K562 (cell line): Measurements from ENCODE around the gene TXNIP. TPM values are rescaled to one million over a fixed set of nuclear protein-coding genes. Genes with fewer than 3 reads are reported as not detected.

Source experiments
- ARID1B ChIP-seq: fragments of 450-650 bp; IDR thresholded peaks from 2 replicates; pipeline ENCODE4 v1.6.1; 2016; ENCODE audit warnings: antibody characterized with exemption, mild to moderate bottlenecking, inconsistent platforms
- ARNT ChIP-seq, 2 experiments: fragments of 450-650 bp; IDR thresholded peaks; 2 replicates each; pipeline ENCODE4 v1.6.1; 2016; ENCODE audit warnings: mild to moderate bottlenecking in 1 of 2
- CEBPB ChIP-seq: fragments of 450-650 bp; IDR thresholded peaks from 2 replicates; pipeline ENCODE4 v1.6.1; 2016; ENCODE audit warnings: missing genetic modification characterization, missing compliant biosample characterization
- DEAF1 ChIP-seq: fragments of 450-650 bp; formaldehyde crosslinking; IDR thresholded peaks from 2 replicates; pipeline ENCODE4 v1.4.0; 2020; ENCODE audit warnings: mild to moderate bottlenecking, moderate library complexity
- ESRRA ChIP-seq: fragments of 450-650 bp; IDR thresholded peaks from 2 replicates; pipeline ENCODE4 v1.6.1; 2014; ENCODE audit warnings: low read depth, mild to moderate bottlenecking, moderate library complexity, borderline replicate concordance
- FOXO4 ChIP-seq: fragments of 450-650 bp; formaldehyde crosslinking; IDR thresholded peaks from 2 replicates; pipeline ENCODE4 v1.4.0; 2020; ENCODE audit warnings: mild to moderate bottlenecking, moderate library complexity
- GABPB1 ChIP-seq: sonication (generic); formaldehyde crosslinking; IDR thresholded peaks from 2 replicates; pipeline ENCODE4 v1.8.0; 2022; ENCODE audit warnings: mild to moderate bottlenecking, missing genetic modification reagents
- ILF3 ChIP-seq: fragments of 450-650 bp; IDR thresholded peaks from 2 replicates; pipeline ENCODE4 v1.6.1; 2018; ENCODE audit warnings: antibody characterized with exemption, mild to moderate bottlenecking, moderate library complexity, borderline replicate concordance
- KDM4B ChIP-seq, 2 experiments: fragments of 450-650 bp in 1 of 2; sonication (generic) in 1 of 2; IDR thresholded peaks; 2 replicates each; pipeline ENCODE4 v1.6.1; 2016 to 2017; ENCODE audit warnings: borderline replicate concordance in 2 of 2, antibody characterized with exemption in 1 of 2, low read depth in 1 of 2, mild to moderate bottlenecking in 1 of 2
- NR4A1 ChIP-seq, 2 experiments: fragments of 250-450 bp in 1 of 2; fragments of 450-650 bp in 1 of 2; sonication (Bioruptor Pico) in 1 of 2; IDR thresholded peaks; 2 replicates each; pipeline versions ENCODE4 v1.4.0 to v1.6.1; 2016 to 2020; ENCODE audit warnings: mild to moderate bottlenecking in 2 of 2, missing compliant biosample characterization in 1 of 2, missing genetic modification characterization in 1 of 2, moderate library complexity in 1 of 2
- POLR2AphosphoS2 ChIP-seq: IDR thresholded peaks from 2 replicates; pipeline ENCODE4 v1.6.1; 2012; ENCODE audit warnings: low read length, improper control_type of control experiment
- POU5F1 ChIP-seq: fragments of 150-350 bp; IDR thresholded peaks from 2 replicates; pipeline ENCODE4 v1.6.1; 2014; ENCODE audit warnings: borderline replicate concordance, low read length, low read depth, mild to moderate bottlenecking; ENCODE audit not compliant: partially characterized antibody
- PTRF ChIP-seq: fragments of 450-650 bp; IDR thresholded peaks from 2 replicates; pipeline ENCODE4 v1.6.1; 2016; ENCODE audit warnings: mild to moderate bottlenecking, missing genetic modification characterization, missing compliant biosample characterization
- PTTG1 ChIP-seq: fragments of 450-650 bp; IDR thresholded peaks from 2 replicates; pipeline ENCODE4 v1.6.1; 2016; ENCODE audit warnings: low read depth, mild to moderate bottlenecking, missing genetic modification characterization, missing compliant biosample characterization
- RBFOX2 ChIP-seq: fragments of 200-400 bp; formaldehyde crosslinking; IDR thresholded peaks from 2 replicates; pipeline ENCODE4 v1.6.1; 2017; ENCODE audit warnings: low read depth, mild to moderate bottlenecking, low read length, moderate library complexity
- SAP30 ChIP-seq: fragments of 200-600 bp; sonication (generic); IDR thresholded peaks from 2 replicates; pipeline ENCODE4 v1.6.1; 2012; ENCODE audit warnings: borderline replicate concordance, low read depth, mild to moderate bottlenecking, moderate library complexity, low read length, control low read depth, inconsistent platforms; ENCODE audit not compliant: insufficient read depth, poor library complexity, severe bottlenecking
- ZNF146 ChIP-seq: IDR thresholded peaks from one replicate; pipeline ENCODE4 v1.6.1; 2018; ENCODE audit warnings: missing compliant biosample characterization; ENCODE audit not compliant: unreplicated experiment
- ZNF444 ChIP-seq: fragments of 250-450 bp; sonication (Bioruptor Pico); IDR thresholded peaks from 2 replicates; pipeline ENCODE4 v1.4.0; 2020; ENCODE audit warnings: mild to moderate bottlenecking, moderate library complexity
- polyA plus RNA-seq, 8 experiments: library from polyadenylated mRNA; depleted of rRNA in 4 of 8; stranded (reverse) in 5 of 8; unstranded in 3 of 8; fragments of >200 nt; fragmentation: Nextera tagmentation in 2 of 8; fragmentation: Illumina TruSeq in 1 of 8; extraction: Ambion mirVana in 2 of 8; extraction: Trizol in 1 of 8; gene quantifications; 2 replicates each; pipeline versions ENCODE4 v1.2.1 to v1.2.3, GENCODE V29; 2011 to 2014; ENCODE audit warnings: inconsistent platforms in 1 of 8, missing spikeins in 1 of 8
- total RNA-seq, 7 experiments: library from RNA; depleted of rRNA in 6 of 7; stranded (reverse); fragments of >200 nt in 6 of 7; fragmentation: Illumina TruSeq in 2 of 7; extraction: Trizol in 2 of 7; gene quantifications; 2 replicates each; pipeline versions ENCODE4 v1.2.1 to v1.2.3, GENCODE V29; 2011 to 2021; ENCODE audit warnings: low replicate concordance in 1 of 7
- TF ChIP-seq, protein P1 (sequence below): fragments of 250-450 bp; sonication (Bioruptor Pico); IDR thresholded peaks from 2 replicates; pipeline ENCODE4 v1.8.0; 2022; ENCODE audit warnings: inconsistent platforms, mild to moderate bottlenecking, moderate library complexity, borderline replicate concordance
- TF ChIP-seq, protein P2 (sequence below): IDR thresholded peaks from 2 replicates; pipeline ENCODE4 v1.6.1; 2016; ENCODE audit warnings: missing genetic modification characterization, missing compliant biosample characterization

The TXNIP gene
- total and polyA plus RNA-seq, 9 of the 15 experiments (the other 6 are each of a cell fraction or from before 2014, with no cell fraction given), result 120 to 499 (median 257) TPM

GRCh38 chr1:145957443-145958319, 38.7 kb downstream of the TXNIP start, which contains the start of gene LIX1L (continued):
- TF ChIP-seq, protein P1, sequence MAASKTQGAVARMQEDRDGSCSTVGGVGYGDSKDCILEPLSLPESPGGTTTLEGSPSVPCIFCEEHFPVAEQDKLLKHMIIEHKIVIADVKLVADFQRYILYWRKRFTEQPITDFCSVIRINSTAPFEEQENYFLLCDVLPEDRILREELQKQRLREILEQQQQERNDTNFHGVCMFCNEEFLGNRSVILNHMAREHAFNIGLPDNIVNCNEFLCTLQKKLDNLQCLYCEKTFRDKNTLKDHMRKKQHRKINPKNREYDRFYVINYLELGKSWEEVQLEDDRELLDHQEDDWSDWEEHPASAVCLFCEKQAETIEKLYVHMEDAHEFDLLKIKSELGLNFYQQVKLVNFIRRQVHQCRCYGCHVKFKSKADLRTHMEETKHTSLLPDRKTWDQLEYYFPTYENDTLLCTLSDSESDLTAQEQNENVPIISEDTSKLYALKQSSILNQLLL, result no peak
- TF ChIP-seq CEBPB (tag) (no peak), DEAF1 (CRISPR knock-in tag) (no peak), RBFOX2 (peak; percentile 76), POLR2AphosphoS2 (no peak), ILF3 (no peak), GABPB1 (0 out of 2 replicates have a peak, but pooled peaks have one; percentile 39), PTRF (no peak), ARNT (IDR thresholded peaks at IDR 0.05) (no peak), ESRRA (no peak), PTTG1 (tag) (no peak), NR4A1 (CRISPR knock-in tag; IDR thresholded peaks at IDR 0.05) (no peak), NR4A1 (tag; IDR thresholded peaks at IDR 0.05) (no peak), POU5F1 (no peak), FOXO4 (CRISPR knock-in tag) (no peak), ZNF444 (CRISPR knock-in tag) (no peak), ARID1B (peak; percentile 13; the same call in 1 of the 2 replicates), KDM4B (IDR thresholded peaks at IDR 0.05; ENCODE audit: borderline replicate concordance in 2 of 2, low read depth in 1 of 2) (no peak), ZNF146 (CRISPR knock-in tag) (no peak), SAP30 (peak; percentile 61)
- TF ChIP-seq, protein P2, sequence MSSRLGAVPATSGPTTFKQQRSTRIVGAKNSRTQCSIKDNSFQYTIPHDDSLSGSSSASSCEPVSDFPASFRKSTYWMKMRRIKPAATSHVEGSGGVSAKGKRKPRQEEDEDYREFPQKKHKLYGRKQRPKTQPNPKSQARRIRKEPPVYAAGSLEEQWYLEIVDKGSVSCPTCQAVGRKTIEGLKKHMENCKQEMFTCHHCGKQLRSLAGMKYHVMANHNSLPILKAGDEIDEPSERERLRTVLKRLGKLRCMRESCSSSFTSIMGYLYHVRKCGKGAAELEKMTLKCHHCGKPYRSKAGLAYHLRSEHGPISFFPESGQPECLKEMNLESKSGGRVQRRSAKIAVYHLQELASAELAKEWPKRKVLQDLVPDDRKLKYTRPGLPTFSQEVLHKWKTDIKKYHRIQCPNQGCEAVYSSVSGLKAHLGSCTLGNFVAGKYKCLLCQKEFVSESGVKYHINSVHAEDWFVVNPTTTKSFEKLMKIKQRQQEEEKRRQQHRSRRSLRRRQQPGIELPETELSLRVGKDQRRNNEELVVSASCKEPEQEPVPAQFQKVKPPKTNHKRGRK (tag), result no peak
